RWPE1 (cell line): ENCODE data around the gene NACC2.

Experiments
- CTCF ChIA-PET: fragments of 350-600 bp; sonication (Branson Sonifier 250); formaldehyde crosslinking; extraction: SDS; loops from one replicate; lab custom pipeline; 2021; lab: Yijun Ruan, JAX
- POLR2A ChIA-PET: fragments of 400-600 bp; formaldehyde crosslinking; extraction: SDS; loops from one replicate; lab custom pipeline; 2020; ENCODE audit warnings: antibody characterized with exemption; ENCODE audit not compliant: low non-redundant PET; lab: Yijun Ruan, JAX
- DNase-seq: peaks from one replicate; pipeline ENCODE4 v3.0.0; 2012; ENCODE audit warnings: low spot score
- H3K27ac ChIP-seq: fragments of 450-650 bp; 2 replicates; pipeline ENCODE4 v1.5.1; 2017
- CTCF ChIP-seq: fragments of 450-650 bp; conservative IDR thresholded peaks from 2 replicates; pipeline ENCODE4 v1.5.1; 2017; ENCODE audit warnings: low read depth, mild to moderate bottlenecking

NACC2 gene

DNA sequence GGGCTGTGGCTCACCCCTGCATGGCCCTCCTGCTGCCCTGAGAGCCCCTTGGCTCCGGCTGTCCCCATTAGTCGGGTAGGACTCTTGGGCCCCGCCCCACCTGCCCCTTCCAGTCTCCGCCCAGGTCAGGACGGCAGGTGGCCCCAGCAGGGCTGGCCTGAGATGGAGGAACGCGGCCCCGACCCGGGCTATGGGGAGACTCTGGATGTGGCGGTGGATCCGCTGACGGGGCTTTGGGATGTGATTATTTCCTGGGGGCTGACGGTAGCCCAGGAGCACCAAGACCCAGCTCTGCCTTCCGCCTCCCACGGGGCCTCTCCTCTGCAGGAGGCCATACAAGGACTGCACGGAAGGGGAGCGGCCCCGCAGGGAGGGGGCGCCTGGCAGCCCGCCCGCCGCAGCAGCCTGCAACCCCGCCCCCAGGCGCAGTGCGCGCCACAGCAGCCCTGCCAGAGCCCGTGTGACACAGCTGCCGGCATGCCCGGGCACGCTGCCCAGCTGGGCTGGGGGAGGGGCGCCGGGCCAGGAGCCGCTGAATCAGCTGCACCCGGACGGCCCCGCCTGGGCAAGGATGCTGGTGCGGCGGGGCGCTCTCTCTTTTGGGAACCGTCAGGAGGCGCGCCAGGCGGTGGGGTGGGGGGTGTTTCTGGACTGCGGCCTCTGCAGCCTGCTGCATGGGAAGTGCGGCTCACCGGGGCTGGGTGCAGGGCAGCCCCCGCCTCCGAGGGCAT is 14.4 kb upstream of the NACC2 start:
- DNase-seq, result peak; percentile 95
- POLR2A ChIA-PET, result interaction anchor here (0.6 to 2.0 kb wide), 4 partner anchors 8 to 52 kb away, joined by 3 to 12 read pairs (median 4); partner anchors contain the start of gene TMEM250
- H3K27ac ChIP-seq, result peak overlapping the region; percentile 97
- no peak; the same call in 1 of the 2 replicates for TF ChIP-seq CTCF
- CTCF ChIA-PET, result interaction anchor here (0.6 to 1.4 kb wide), 9 partner anchors 8 to 839 kb away, joined by 3 to 7 read pairs (median 4); no protein-coding TSS in a partner anchor

GRCh38 chr9:136108648-136109266 is 13.7 kb upstream of the NACC2 start:
- POLR2A ChIA-PET, result interaction anchor here (0.8 to 2.0 kb wide), 3 partner anchors 9 to 18 kb away, joined by 3 to 12 read pairs (median 4); partner anchors contain the start of gene TMEM250
- CTCF ChIA-PET, result interaction anchor here (0.6 to 1.4 kb wide), 8 partner anchors 9 to 840 kb away, joined by 3 to 7 read pairs (median 4); no protein-coding TSS in a partner anchor
- H3K27ac ChIP-seq, result peak overlapping the region; percentile 97
- no peak for TF ChIP-seq CTCF
- DNase-seq, result no peak

- H3K27ac ChIP-seq, result peak overlapping the region; percentile 97
- no peak for TF ChIP-seq CTCF
- DNase-seq, result peak; percentile 89
- CTCF ChIA-PET, result interaction anchor here (0.7 to 1.4 kb wide), 3 partner anchors 12 to 74 kb away, joined by 4 to 7 read pairs (median 4); no protein-coding TSS in a partner anchor
- POLR2A ChIA-PET, result interaction anchor here (0.8 to 2.0 kb wide), 3 partner anchors 9 to 17 kb away, joined by 3 to 12 read pairs (median 4); partner anchors contain the start of gene TMEM250
Observed at GRCh38 chr9:136107953-136108647, 13.0 kb upstream of the NACC2 start.

DNA sequence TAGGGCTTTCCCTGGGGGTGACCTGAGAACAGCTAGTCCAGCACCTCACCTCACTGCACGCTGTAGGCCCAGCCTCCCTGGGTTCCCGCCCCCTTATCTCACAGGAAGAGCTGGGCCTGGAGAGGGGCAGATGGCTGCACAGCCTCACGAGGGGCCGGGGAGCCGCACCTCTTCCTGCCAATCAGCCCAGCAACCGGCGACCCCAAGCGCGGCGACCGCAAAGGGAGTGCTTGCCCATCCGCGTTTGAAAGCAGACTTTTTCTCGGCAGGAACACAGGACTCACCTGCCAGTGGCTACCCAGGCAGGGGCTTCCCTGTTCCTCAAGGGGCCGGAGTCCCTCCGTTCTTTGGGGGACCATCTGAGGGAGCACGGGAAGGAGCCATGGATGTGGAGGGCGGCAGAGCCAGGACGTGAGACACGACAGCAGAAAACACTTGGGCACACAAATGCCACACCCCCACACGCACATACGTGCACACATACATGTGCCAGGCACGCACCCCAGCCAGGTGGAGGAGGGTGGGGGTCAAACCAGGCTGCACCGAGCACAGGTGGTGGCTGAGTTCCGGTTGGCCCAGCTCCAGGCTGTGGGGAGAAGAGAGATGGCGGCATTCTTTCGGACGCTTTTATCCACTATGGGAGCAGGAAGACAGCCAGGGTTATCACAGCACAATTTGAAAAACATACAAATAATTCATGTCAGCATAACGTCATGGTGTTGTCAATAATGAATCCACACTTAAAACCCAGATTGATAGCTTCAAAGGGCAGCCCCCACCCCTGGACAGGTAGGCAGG is 12.3 kb upstream of the NACC2 start:
- no peak for TF ChIP-seq CTCF
- peak overlapping the region; percentile 97 for H3K27ac ChIP-seq
- POLR2A ChIA-PET, result interaction anchor here (1.0 to 2.0 kb wide), 2 partner anchors 10 to 14 kb away, joined by 6 to 12 read pairs; partner anchors contain the start of gene TMEM250
- DNase-seq, result no peak
- CTCF ChIA-PET, result interaction anchor here (1.1 to 1.8 kb wide), 2 partner anchors 15 to 55 kb away, joined by 4 to 8 read pairs; no protein-coding TSS in a partner anchor

DNA sequence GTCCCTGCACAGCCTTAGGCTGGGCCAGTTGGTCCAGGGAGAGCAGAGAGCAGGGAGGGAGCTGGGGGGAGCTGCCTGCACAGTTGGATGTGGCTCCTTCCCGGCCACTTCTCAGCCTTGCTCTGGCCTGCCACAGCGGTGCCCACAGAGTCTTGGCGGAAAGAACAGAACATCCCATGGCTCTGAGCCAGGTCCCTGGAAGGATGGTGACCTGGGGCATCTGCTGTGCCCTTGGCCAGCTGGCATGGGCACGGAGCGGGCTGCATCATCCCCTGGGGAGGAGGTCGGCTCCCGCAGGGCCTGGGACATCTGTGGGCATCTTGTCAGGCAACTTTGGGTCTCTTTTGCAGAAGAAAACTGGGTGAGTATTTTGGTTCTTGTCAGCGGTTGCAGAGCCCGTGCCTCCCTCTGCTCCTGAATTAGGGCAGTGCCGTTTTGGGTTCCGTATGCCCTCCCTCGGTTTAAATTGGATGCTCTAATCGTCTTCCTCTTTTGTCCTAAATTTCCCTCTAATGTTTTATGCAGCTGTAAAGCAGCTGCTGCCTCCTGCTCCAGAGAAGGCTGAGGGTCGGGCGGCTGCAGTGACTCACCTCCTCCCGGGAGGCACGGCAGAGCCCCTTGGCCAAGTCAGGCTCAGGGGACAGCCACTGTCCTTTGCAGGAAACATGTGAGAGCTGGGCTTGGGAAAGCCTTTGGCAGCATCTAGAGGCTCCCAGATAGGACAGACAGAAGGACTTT is 10.5 kb upstream of the NACC2 start:
- CTCF ChIA-PET, result interaction anchor here (0.6 to 1.8 kb wide), 4 partner anchors 17 to 609 kb away, joined by 3 to 8 read pairs (median 3); no protein-coding TSS in a partner anchor
- DNase-seq, result no peak
- H3K27ac ChIP-seq, result peak overlapping the region; percentile 97
- no peak for TF ChIP-seq CTCF
- POLR2A ChIA-PET, result no interaction called here
